Erythroblast (primary cell): ENCODE data around the gene VASH2.

ENCODE experiments used
- GATA1 ChIP-seq: IDR thresholded peaks from 2 replicates; pipeline ENCODE4 v1.6.1; 2011; ENCODE audit warnings: low read depth, mild to moderate bottlenecking, control low read depth, low read length, moderate library complexity
- POLR2A ChIP-seq: IDR thresholded peaks from 2 replicates; pipeline ENCODE4 v1.6.1; 2011; ENCODE audit warnings: mild to moderate bottlenecking, low read length

DNA sequence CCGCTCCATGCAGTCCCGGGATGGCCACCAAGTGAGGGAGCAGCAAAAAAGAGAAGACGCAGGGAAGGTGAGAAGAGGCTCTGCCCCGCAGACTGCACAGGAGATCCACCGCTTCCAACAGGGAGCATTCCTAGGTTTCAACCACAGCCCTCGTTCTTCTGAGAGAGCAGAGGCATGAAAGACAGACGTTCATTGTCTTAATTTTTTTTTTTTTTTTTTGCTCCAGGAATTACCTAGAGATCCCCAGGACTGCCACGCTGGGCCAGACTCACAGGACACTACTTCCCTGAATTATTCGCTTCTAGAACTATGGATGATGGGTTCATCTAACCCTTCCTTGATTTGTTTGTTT, 33.2 kb upstream of the VASH2 start:
- TF ChIP-seq POLR2A (no peak), GATA1 (no peak)
